SK-N-SH (cell line): Measurements from ENCODE around the gene KRT40. TPM values are rescaled to one million over a fixed set of nuclear protein-coding genes. Genes with fewer than 3 reads are reported as not detected.
"Not testable (repeated sequence)": the region's sequence is repeated elsewhere in the genome, so short reads cannot be mapped to it uniquely, and the experiment has no call there.

Experiments
- CTCF ChIA-PET: fragments of 300-600, 350-600 bp; formaldehyde crosslinking; extraction: SDS; loops from one replicate; lab custom pipeline; 2021; lab: Yijun Ruan, JAX
- POLR2A ChIA-PET: fragments of 350-600 bp; sonication (Branson Sonifier 250); formaldehyde crosslinking; extraction: SDS; loops from one replicate; lab custom pipeline; 2020; ENCODE audit warnings: antibody characterized with exemption, inconsistent platforms; lab: Yijun Ruan, JAX
- DNase-seq: peaks from one replicate; pipeline ENCODE4 v3.0.0; 2012
- H2AFZ ChIP-seq: fragments of 200-600 bp; sonication (generic); 2 replicates; pipeline ENCODE4 v1.8.1; 2016; ENCODE audit warnings: antibody characterized with exemption, mild to moderate bottlenecking, low read depth
- H3F3A ChIP-seq: fragments of 200-600 bp; sonication (generic); replicated peaks from 2 replicates; pipeline ENCODE3; 2016; ENCODE audit warnings: antibody characterized with exemption, mild to moderate bottlenecking; ENCODE audit not compliant: insufficient read depth
- H3K27ac ChIP-seq, 2 experiments: fragments of 200-500 bp in 1 of 2; fragments of 200-600 bp in 1 of 2; sonication (Bioruptor generic) in 1 of 2; sonication (generic), shearing (Covaris generic) in 1 of 2; 2 replicates each; pipeline versions ENCODE4 v1.5.1 to v1.6.1; 2014 to 2016; ENCODE audit warnings: low read depth in 2 of 2, inconsistent platforms in 1 of 2, low read length in 1 of 2, mild to moderate bottlenecking in 1 of 2, mixed read lengths in 1 of 2
- H3K27me3 ChIP-seq: fragments of 200-600 bp; sonication (generic), shearing (Covaris generic); 2 replicates; pipeline ENCODE4 v1.6.1; 2016; ENCODE audit warnings: mixed run types; ENCODE audit not compliant: insufficient read depth
- H3K36me3 ChIP-seq, 2 experiments: fragments of 200-500 bp in 1 of 2; fragments of 200-600 bp in 1 of 2; sonication (Bioruptor generic) in 1 of 2; sonication (generic) in 1 of 2; replicated peaks in 1 of 2; 2 replicates each; pipeline versions ENCODE3 to v1.5.1; 2014 to 2016; ENCODE audit warnings: low read length in 1 of 2, mild to moderate bottlenecking in 1 of 2; ENCODE audit not compliant: insufficient read depth in 2 of 2, control insufficient read depth in 1 of 2
- H3K4me1 ChIP-seq, 2 experiments: fragments of 200-500 bp in 1 of 2; fragments of 200-600 bp in 1 of 2; sonication (Bioruptor generic) in 1 of 2; sonication (generic), shearing (Covaris generic) in 1 of 2; 2 replicates each; pipeline versions ENCODE4 v1.5.1 to v1.6.1; 2014 to 2016; ENCODE audit warnings: low read depth in 1 of 2, low read length in 1 of 2, mixed run types in 1 of 2; ENCODE audit not compliant: insufficient read depth in 2 of 2, control insufficient read depth in 1 of 2
- H3K4me2 ChIP-seq: fragments of 200-600 bp; sonication (generic), shearing (Covaris generic); 2 replicates; pipeline ENCODE4 v1.6.1; 2017; ENCODE audit warnings: mixed run types
- H3K4me3 ChIP-seq, 2 experiments: fragments of 200-500 bp in 1 of 2; fragments of 200-600 bp in 1 of 2; sonication (Bioruptor generic) in 1 of 2; sonication (generic), shearing (Covaris generic) in 1 of 2; 2 replicates each; pipeline versions ENCODE4 v1.5.1 to v1.8.1; 2014 to 2016; ENCODE audit warnings: low read depth in 2 of 2, inconsistent platforms in 1 of 2, low read length in 1 of 2, mild to moderate bottlenecking in 1 of 2, mixed read lengths in 1 of 2, moderate library complexity in 1 of 2
- H3K79me2 ChIP-seq: fragments of 200-600 bp; sonication (generic); 2 replicates; pipeline ENCODE4 v1.8.1; 2017; ENCODE audit warnings: mild to moderate bottlenecking; ENCODE audit not compliant: insufficient read depth
- H3K9ac ChIP-seq: fragments of 200-600 bp; sonication (generic); 2 replicates; pipeline ENCODE4 v1.6.1; 2017; ENCODE audit warnings: mixed run types
- H3K9me2 ChIP-seq: fragments of 200-600 bp; sonication (generic); 2 replicates; pipeline ENCODE4 v1.6.1; 2017; ENCODE audit warnings: mixed run types
- H3K9me3 ChIP-seq: fragments of 200-600 bp; sonication (generic); 2 replicates; pipeline ENCODE4 v1.6.1; 2017; ENCODE audit warnings: mixed run types, mild to moderate bottlenecking, moderate library complexity
- H4K20me1 ChIP-seq: fragments of 200-600 bp; sonication (generic); 2 replicates; pipeline ENCODE4 v1.6.1; 2017; ENCODE audit warnings: mild to moderate bottlenecking, mixed run types; ENCODE audit not compliant: insufficient read depth
- CHD2 ChIP-seq: fragments of 150-350 bp; IDR thresholded peaks from 2 replicates; pipeline ENCODE4 v1.6.1; 2018; ENCODE audit warnings: low read length; ENCODE audit not compliant: partially characterized antibody
- ELF1 ChIP-seq: IDR thresholded peaks from 2 replicates; pipeline ENCODE4 v1.4.0; 2012
- EP300 ChIP-seq, 2 experiments: IDR thresholded peaks; 2 replicates each; pipeline versions ENCODE4 v1.4.0 to v1.6.1; 2012; ENCODE audit warnings: borderline replicate concordance in 1 of 2, low read depth in 1 of 2, low read length in 1 of 2
- FOXJ3 ChIP-seq: sonication (generic); formaldehyde crosslinking; IDR thresholded peaks from 2 replicates; pipeline ENCODE4 v1.5.1; 2020; ENCODE audit warnings: mild to moderate bottlenecking, missing genetic modification reagents
- GABPA ChIP-seq: IDR thresholded peaks from 2 replicates; pipeline ENCODE4 v1.4.0; 2012; ENCODE audit warnings: low read depth, mild to moderate bottlenecking
- IRF3 ChIP-seq: fragments of 150-350 bp; IDR thresholded peaks from 2 replicates; pipeline ENCODE4 v1.6.1; 2016; ENCODE audit warnings: mild to moderate bottlenecking, low read depth, low read length
- MAX ChIP-seq: IDR thresholded peaks from 2 replicates; pipeline ENCODE4 v1.4.0; 2012; ENCODE audit warnings: low read depth
- MEF2A ChIP-seq: IDR thresholded peaks from 2 replicates; pipeline ENCODE4 v1.4.0; 2012; ENCODE audit warnings: low read depth, borderline replicate concordance
- NFIC ChIP-seq: IDR thresholded peaks from 2 replicates; pipeline ENCODE4 v1.4.0; 2012; ENCODE audit warnings: borderline replicate concordance
- NRF1 ChIP-seq: IDR thresholded peaks from 2 replicates; pipeline ENCODE4 v1.6.1; 2012; ENCODE audit warnings: low read depth, mild to moderate bottlenecking, low read length
- PBX3 ChIP-seq: IDR thresholded peaks from 2 replicates; pipeline ENCODE4; 2012
- POLR2AphosphoS5 ChIP-seq: IDR thresholded peaks from 2 replicates; pipeline ENCODE4 v1.6.1; 2012; ENCODE audit warnings: low read depth, low read length
- RCOR1 ChIP-seq: fragments of 150-350 bp; IDR thresholded peaks from 2 replicates; pipeline ENCODE4 v1.6.1; 2017; ENCODE audit warnings: antibody characterized with exemption, low read length
- RXRA ChIP-seq: IDR thresholded peaks from 2 replicates; pipeline ENCODE4 v1.4.0; 2012; ENCODE audit warnings: low read depth, mild to moderate bottlenecking, borderline replicate concordance
- SIN3A ChIP-seq: IDR thresholded peaks from 2 replicates; pipeline ENCODE4 v1.6.1; 2012; ENCODE audit warnings: low read depth, mild to moderate bottlenecking, low read length, moderate library complexity, borderline replicate concordance
- TAF1 ChIP-seq: IDR thresholded peaks from 2 replicates; pipeline ENCODE4 v1.6.1; 2012; ENCODE audit warnings: low read depth, mild to moderate bottlenecking, low read length, moderate library complexity, borderline replicate concordance
- YY1 ChIP-seq: IDR thresholded peaks from 2 replicates; pipeline ENCODE4 v1.4.0; 2012; ENCODE audit warnings: low read depth, mild to moderate bottlenecking
- ZBTB33 ChIP-seq: IDR thresholded peaks from 2 replicates; pipeline ENCODE4 v1.4.0; 2012; ENCODE audit warnings: low read depth, borderline replicate concordance
- WGBS: methylation state at CpG from one replicate; pipeline ENCODE4 v1.1.6; 2017; ENCODE audit warnings: low lambda C conversion rate; 5-methylcytosine and 5-hydroxymethylcytosine counted together
- polyA plus RNA-seq, 3 experiments: library from polyadenylated mRNA; depleted of rRNA; stranded (reverse); fragments of >200 nt; gene quantifications; 2 replicates each; pipeline ENCODE4 v1.2.3, GENCODE V29; 2012

Gene KRT40
- polyA plus RNA-seq, 1 of the 3 experiments (the other 2 are of a cell fraction) = not detected

GRCh38 chr17:41001795-41002194 lies 17.7 kb upstream of the KRT40 start:
- no peak overlapping the region for H3K27ac ChIP-seq
- H3K79me2 ChIP-seq = no peaks in the 10 kb centered on the region
- H3K27me3 ChIP-seq = peaks cover 44% of the 10 kb centered on the region; the same call in 1 of the 2 replicates
- H3K9me3 ChIP-seq = no peaks in the 10 kb centered on the region
- CTCF ChIA-PET = no interaction called here
- H3K36me3 ChIP-seq = no peaks in the 10 kb centered on the region
- no peaks in the 10 kb centered on the region for H3F3A ChIP-seq
- H3K4me3 ChIP-seq = no peak overlapping the region
- POLR2A ChIA-PET = no interaction called here
- H4K20me1 ChIP-seq = no peaks in the 10 kb centered on the region
- no peak overlapping the region for H2AFZ ChIP-seq
- no peak for DNase-seq
- 30% methylated on average over 4 of the region's 4 CpGs for WGBS
- no peaks in the 10 kb centered on the region for H3K9me2 ChIP-seq
- TF ChIP-seq RXRA (no peak), YY1 (no peak), IRF3 (no peak), CHD2 (no peak), EP300 (IDR thresholded peaks at IDR 0.05; ENCODE audit: borderline replicate concordance in 1 of 2, low read depth in 1 of 2, low read length in 1 of 2) (no peak), TAF1 (no peak), ZBTB33 (no peak), NFIC (no peak), GABPA (no peak), NRF1 (no peak), ELF1 (no peak), MEF2A (no peak), MAX (no peak), PBX3 (no peak), POLR2AphosphoS5 (no peak), RCOR1 (no peak), SIN3A (no peak), FOXJ3 (CRISPR knock-in tag) (no peak)
- no peak overlapping the region for H3K9ac ChIP-seq
- no peak overlapping the region for H3K4me2 ChIP-seq
- no peaks in the 10 kb centered on the region for H3K4me1 ChIP-seq

- H3K9me3 ChIP-seq, POLR2A ChIA-PET, H3K9ac ChIP-seq, H3K27ac ChIP-seq, H3K9me2 ChIP-seq, H3K4me3 ChIP-seq, H4K20me1 ChIP-seq, H3K36me3 ChIP-seq, DNase-seq, CTCF ChIA-PET, H3K4me2 ChIP-seq, H3F3A ChIP-seq, H2AFZ ChIP-seq, H3K79me2 ChIP-seq, H3K4me1 ChIP-seq: not testable (repeated sequence)
- peaks cover 43% of the 10 kb centered on the region; the same call in 1 of the 2 replicates for H3K27me3 ChIP-seq
- 15% methylated on average over 6 of the region's 6 CpGs for WGBS
Observed at GRCh38 chr17:40999563-40999962, 15.4 kb upstream of the KRT40 start, which contains the start of gene KRTAP3-2. Gene KRTAP3-2 (minus strand): TSS chr17:40999906. CDS start chr17:40999853, 53 bp downstream.
